Measurements from ENCODE around the gene SLC7A8.

- TF ChIP-seq POLR2A (IDR thresholded peaks at IDR 0.05) (no peak), CTCF (IDR thresholded peaks at IDR 0.05) (no peak)
Observed at GRCh38 chr14:23123419-23123818, 60.0 kb downstream of the SLC7A8 start.

Data from adrenal gland (tissue), 5 donors.